Purkinje cell (primary cell): Measurements from ENCODE around the gene B3GALT5. TPM values are rescaled to one million over a fixed set of nuclear protein-coding genes. Genes with fewer than 3 reads are reported as not detected.

Experiments
- polyA plus RNA-seq: library from polyadenylated mRNA; unstranded; fragments of >200 nt; fragmentation: Nextera tagmentation; gene quantifications from 2 replicates; pipeline ENCODE4 v1.2.1, GENCODE V29; 2014

B3GALT5 gene, protein sequence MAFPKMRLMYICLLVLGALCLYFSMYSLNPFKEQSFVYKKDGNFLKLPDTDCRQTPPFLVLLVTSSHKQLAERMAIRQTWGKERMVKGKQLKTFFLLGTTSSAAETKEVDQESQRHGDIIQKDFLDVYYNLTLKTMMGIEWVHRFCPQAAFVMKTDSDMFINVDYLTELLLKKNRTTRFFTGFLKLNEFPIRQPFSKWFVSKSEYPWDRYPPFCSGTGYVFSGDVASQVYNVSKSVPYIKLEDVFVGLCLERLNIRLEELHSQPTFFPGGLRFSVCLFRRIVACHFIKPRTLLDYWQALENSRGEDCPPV
- 0.11 TPM in 1 of 2 replicates, not detected in the other for polyA plus RNA-seq

DNA sequence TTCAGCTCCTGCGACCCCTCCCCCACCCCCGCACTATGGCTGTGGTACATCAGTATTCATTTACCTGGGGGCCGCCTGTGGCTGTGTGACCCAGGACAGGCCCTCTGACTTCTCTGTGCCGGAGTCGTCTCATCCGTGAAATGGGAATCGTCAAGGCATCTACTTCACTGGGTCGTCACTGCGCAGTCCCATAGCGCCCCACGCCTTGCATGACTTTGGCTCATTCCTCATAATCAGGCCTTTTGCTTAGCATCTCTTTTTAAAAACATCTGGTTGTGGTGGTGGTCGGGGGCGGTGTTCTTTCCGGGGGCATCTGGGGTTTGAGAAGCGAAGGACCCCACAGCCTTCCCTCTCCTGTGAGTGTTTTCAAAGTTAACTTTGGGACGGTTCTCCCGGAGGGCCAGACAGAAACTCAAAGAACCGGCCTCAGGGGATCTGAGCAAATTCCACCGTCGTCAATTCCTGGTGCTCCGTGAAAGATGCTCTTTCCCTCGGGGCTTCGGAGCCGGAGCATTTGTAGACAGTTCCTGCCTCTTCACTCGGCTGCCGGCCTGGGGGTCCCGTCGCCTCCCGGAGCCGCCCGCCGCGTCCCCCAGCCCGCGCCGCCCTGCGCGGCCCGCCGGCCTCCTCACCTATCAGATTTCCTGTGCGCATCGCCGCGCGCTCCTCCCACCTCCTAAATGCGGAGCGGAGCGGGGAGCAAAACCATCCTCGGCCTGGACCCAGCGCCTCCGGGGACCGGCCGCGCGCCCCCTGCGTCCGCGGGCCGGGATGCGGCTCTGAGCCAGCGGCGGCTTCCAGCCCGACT lies at the start of gene B3GALT5:
TSS of gene B3GALT5 (plus strand) at position 708 of the 808 bp plus-strand sequence. CDS start 47,620 bp downstream, outside the sequence.

Other genes starting within 250 kb of the B3GALT5 start
- gene LCA5L, start 167.2 kb upstream of the B3GALT5 start, polyA plus RNA-seq: 1.5 and 3.0 TPM in 2 replicates
- gene SH3BGR, start 161.0 kb upstream of the B3GALT5 start, polyA plus RNA-seq: 13.6 and 20.4 TPM in 2 replicates
- gene IGSF5, start 132.2 kb downstream of the B3GALT5 start, polyA plus RNA-seq: 1.7 and 3.5 TPM in 2 replicates